IMR-90 (cell line): ENCODE measurements around the gene CYBRD1.

Source experiments
- BHLHE40 ChIP-seq: fragments of 150-350 bp; IDR thresholded peaks from 2 replicates; pipeline ENCODE4 v1.6.1; 2016; ENCODE audit warnings: mild to moderate bottlenecking, low read depth, low read length
- FOS ChIP-seq: fragments of 150-350 bp; IDR thresholded peaks from 2 replicates; pipeline ENCODE4 v1.6.1; 2016; ENCODE audit warnings: low read depth, low read length
- POLR2A ChIP-seq: IDR thresholded peaks from 2 replicates; pipeline ENCODE4 v1.6.1; 2012; ENCODE audit warnings: mild to moderate bottlenecking, low read depth, low read length
- RAD21 ChIP-seq: IDR thresholded peaks from 2 replicates; pipeline ENCODE4 v1.6.1; 2012; ENCODE audit warnings: low read length, improper control_type of control experiment
- RFX5 ChIP-seq: IDR thresholded peaks from 2 replicates; pipeline ENCODE4 v1.8.0; 2012; ENCODE audit warnings: low read depth, mild to moderate bottlenecking, low read length, moderate library complexity
- SMC3 ChIP-seq: fragments of 150-350 bp; IDR thresholded peaks from 2 replicates; pipeline ENCODE4 v1.6.1; 2016; ENCODE audit warnings: low read depth, mild to moderate bottlenecking, antibody characterized with exemption, low read length, moderate library complexity
- TF ChIP-seq, protein P1 (sequence below): conservative IDR thresholded peaks from 2 replicates; pipeline ENCODE4 v1.5.1; 2012; ENCODE audit warnings: mild to moderate bottlenecking, low read depth, low read length, improper control_type of control experiment

DNA sequence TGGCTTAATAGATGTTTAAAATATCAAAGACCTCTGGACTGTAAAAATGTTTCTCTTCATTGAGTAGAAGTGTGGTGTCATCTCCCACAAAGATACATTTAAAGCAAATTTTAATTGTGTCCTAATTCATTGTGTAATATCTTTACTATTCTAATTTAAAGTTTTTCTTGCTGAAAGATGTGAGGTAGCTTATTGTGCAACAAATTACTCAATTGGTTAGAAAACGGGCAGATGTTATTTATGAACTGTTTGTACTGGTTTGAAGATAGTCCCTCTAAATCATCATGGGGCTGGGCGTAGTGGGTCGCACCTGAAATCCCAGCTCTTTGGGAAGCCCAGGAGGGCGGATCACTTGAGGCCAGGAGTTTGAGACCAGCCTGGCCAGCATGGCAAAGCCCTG is 65.3 kb downstream of the CYBRD1 start:
- TF ChIP-seq, protein P1, sequence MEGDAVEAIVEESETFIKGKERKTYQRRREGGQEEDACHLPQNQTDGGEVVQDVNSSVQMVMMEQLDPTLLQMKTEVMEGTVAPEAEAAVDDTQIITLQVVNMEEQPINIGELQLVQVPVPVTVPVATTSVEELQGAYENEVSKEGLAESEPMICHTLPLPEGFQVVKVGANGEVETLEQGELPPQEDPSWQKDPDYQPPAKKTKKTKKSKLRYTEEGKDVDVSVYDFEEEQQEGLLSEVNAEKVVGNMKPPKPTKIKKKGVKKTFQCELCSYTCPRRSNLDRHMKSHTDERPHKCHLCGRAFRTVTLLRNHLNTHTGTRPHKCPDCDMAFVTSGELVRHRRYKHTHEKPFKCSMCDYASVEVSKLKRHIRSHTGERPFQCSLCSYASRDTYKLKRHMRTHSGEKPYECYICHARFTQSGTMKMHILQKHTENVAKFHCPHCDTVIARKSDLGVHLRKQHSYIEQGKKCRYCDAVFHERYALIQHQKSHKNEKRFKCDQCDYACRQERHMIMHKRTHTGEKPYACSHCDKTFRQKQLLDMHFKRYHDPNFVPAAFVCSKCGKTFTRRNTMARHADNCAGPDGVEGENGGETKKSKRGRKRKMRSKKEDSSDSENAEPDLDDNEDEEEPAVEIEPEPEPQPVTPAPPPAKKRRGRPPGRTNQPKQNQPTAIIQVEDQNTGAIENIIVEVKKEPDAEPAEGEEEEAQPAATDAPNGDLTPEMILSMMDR, result no peak
- TF ChIP-seq BHLHE40 (no peak), SMC3 (no peak), POLR2A (no peak), RFX5 (no peak), FOS (no peak), RAD21 (no peak)
